D721Med (cell line): ENCODE measurements around the gene PROX2.

Experiments used
- DNase-seq: peaks from one replicate; pipeline ENCODE4 v3.0.0; 2011; ENCODE audit warnings: low spot score; ENCODE audit not compliant: insufficient read length
- FAIRE-seq: peaks from 2 replicates; lab custom pipeline; 2011; peaks lifted over from hg19 to GRCh38; lab: Jason Lieb, UNC
- CTCF ChIP-seq: IDR thresholded peaks from 2 replicates; pipeline ENCODE4 v1.5.1; 2012; ENCODE audit warnings: mild to moderate bottlenecking, control low read depth; ENCODE audit not compliant: insufficient read depth; ENCODE audit errors: missing control alignments

The PROX2 gene

DNA sequence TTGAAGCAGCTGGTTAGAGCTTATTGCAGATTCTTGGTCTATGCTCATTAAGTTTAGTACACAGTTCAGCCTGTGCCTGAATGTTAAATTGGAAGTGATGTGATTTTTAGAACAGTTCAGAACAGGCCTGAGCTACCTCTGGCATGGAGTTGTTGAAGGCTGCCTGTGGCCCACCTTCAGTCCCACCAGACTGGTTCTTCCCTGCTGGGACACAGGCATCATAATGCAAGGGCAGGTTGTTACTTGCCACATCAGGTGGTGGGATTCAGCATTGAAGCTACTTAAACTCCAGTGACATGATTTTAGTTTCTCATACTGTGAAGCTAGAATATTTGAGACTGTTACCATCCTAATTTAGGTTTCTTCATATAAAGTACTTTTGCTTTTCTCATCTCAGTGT, 49.4 kb downstream of the PROX2 start:
- DNase-seq = no peak
- no peak for FAIRE-seq
- TF ChIP-seq CTCF = no peak
